Prostate gland (tissue), 2 donors: ENCODE results near the gene PCDHA2.

Experiments
- POLR2A ChIP-seq: fragments of 450-650 bp; IDR thresholded peaks from one replicate; pipeline ENCODE4 v1.6.1; 2016; ENCODE audit warnings: antibody characterized with exemption, mild to moderate bottlenecking
- TF ChIP-seq, protein P1 (sequence below), 4 experiments: fragments of 200-600 bp in 2 of 4; fragments of 450-650 bp in 2 of 4; sonication (generic) in 2 of 4; IDR thresholded peaks; 1 replicate in 3 of 4; 2 replicates in 1 of 4; pipeline ENCODE4 v1.5.1; 2016 to 2019; ENCODE audit warnings: antibody characterized with exemption in 4 of 4, mild to moderate bottlenecking in 2 of 4, moderate library complexity in 2 of 4

DNA sequence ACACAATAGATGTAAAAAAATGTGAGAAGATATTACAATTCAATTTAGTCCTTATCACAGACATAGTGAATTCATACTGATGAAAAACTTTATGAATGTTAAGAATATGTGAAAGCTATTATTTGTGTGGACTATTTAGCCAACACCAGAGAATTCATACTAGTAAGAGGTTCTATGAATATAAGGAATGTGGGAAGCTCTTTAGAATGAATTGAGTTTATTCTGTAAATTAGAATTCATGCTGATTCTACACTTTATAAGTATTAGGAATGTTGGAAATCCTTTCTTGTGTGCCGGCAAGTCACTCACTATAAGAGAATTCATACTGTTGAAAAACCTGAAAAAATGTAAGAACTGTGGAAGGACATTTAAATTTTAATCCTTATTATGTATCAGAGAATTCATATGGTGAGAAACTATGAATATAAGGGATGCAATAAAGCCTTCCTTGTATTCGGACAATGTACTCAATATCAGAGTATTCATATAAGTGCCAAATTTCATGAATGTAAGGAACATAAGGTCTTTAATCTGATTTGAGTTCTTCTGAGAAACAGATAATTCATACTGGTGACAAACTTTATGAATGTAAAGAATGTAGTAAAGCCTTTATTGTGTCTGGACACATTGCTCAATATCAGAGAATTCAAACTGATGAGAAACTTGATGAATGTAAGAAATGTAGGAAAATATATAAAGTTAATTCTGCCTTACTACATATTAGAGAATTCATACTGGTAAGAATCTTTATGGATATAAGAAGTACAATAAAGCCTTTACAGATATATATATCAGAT is 30.3 kb upstream of the PCDHA2 start:
- no peak for TF ChIP-seq POLR2A
- TF ChIP-seq, protein P1, sequence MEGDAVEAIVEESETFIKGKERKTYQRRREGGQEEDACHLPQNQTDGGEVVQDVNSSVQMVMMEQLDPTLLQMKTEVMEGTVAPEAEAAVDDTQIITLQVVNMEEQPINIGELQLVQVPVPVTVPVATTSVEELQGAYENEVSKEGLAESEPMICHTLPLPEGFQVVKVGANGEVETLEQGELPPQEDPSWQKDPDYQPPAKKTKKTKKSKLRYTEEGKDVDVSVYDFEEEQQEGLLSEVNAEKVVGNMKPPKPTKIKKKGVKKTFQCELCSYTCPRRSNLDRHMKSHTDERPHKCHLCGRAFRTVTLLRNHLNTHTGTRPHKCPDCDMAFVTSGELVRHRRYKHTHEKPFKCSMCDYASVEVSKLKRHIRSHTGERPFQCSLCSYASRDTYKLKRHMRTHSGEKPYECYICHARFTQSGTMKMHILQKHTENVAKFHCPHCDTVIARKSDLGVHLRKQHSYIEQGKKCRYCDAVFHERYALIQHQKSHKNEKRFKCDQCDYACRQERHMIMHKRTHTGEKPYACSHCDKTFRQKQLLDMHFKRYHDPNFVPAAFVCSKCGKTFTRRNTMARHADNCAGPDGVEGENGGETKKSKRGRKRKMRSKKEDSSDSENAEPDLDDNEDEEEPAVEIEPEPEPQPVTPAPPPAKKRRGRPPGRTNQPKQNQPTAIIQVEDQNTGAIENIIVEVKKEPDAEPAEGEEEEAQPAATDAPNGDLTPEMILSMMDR (IDR thresholded peaks at IDR 0.05): no peak
